ELR (cell line): ENCODE measurements around the gene MYZAP.
"Not testable (repeated sequence)": the region's sequence is repeated elsewhere in the genome, so short reads cannot be mapped to it uniquely, and the experiment has no call there.

ENCODE experiments used
- DNase-seq: peaks from one replicate; pipeline ENCODE4 v3.0.0-alpha.2; 2015; ENCODE audit warnings: low read depth

Gene MYZAP

GRCh38 chr15:57592836-57593420, 1.2 kb downstream of the MYZAP start:
- DNase-seq: no peak

DNA sequence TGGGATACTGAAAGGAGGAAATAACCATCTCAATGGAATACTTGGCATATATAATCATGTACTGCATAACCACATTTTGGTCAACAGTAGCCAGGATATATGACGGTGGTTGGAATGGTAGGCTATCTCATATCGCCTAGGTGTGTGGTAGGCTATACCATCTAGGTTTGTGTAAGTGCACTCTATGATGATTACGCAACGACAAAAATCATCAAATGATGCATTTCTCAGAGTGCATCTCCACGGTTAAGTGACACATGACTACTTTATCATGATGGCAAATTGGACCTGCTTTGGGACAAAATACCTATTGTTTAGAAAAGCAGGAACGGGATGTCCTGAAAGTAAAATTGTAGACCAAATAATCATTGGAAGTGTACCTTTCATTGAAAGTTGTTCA, 2.8 kb downstream of the MYZAP start:
- DNase-seq: no peak

GRCh38 chr15:57595011-57595866, 3.5 kb downstream of the MYZAP start:
- DNase-seq: no peak

- no peak for DNase-seq
Measured at GRCh38 chr15:57596301-57596855, 4.7 kb downstream of the MYZAP start.

GRCh38 chr15:57596978-57597377, 5.3 kb downstream of the MYZAP start:
- no peak for DNase-seq

DNA sequence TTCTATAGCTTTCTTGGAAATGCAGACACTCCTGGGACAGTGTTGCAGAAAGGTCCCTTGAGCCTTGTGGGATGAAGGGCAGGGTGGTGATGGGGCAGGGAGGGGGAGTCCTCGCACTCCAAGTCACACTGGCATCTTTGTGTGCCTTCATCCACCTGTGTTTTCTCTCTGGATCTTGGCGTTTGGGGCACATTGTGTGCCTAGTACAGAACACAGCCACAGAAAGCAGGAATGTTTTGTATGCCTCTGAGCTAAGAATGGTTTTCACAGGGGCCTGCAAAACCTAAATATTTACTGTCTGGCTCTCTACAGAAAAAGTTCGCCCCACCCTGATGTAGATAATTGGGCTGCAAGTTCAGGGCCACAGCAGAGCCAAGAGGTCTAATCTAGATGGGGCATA, 5.7 kb downstream of the MYZAP start:
- DNase-seq: no peak

GRCh38 chr15:57598346-57598745, 6.6 kb downstream of the MYZAP start:
- DNase-seq: no peak

- DNase-seq: no peak
Measured at GRCh38 chr15:57599296-57599810, 7.6 kb downstream of the MYZAP start.

- DNase-seq: no peak
Measured at GRCh38 chr15:57600197-57600596, 8.5 kb downstream of the MYZAP start.

DNA sequence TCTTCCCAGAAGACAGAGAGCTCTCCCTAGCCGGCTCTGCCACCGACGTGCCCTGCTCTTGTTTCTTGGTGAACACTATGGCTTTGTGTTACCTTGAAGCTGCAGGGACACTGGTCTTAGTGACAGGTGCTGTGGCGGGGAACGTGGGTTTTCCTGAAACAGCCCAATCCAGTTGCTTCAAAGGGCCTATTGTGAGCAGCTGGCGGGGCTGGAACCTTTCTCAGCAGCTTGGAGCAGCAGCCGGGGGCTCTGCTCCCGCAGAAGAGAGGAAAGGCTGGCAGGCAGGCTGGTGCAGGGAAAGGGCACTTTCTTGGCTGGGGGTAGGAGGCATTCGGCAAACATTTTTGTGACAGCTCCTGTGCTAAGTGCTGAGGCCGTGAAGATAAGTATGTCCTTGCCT, 12.8 kb downstream of the MYZAP start:
- no peak for DNase-seq

GRCh38 chr15:57605491-57605890, 13.8 kb downstream of the MYZAP start:
- DNase-seq: no peak

DNA sequence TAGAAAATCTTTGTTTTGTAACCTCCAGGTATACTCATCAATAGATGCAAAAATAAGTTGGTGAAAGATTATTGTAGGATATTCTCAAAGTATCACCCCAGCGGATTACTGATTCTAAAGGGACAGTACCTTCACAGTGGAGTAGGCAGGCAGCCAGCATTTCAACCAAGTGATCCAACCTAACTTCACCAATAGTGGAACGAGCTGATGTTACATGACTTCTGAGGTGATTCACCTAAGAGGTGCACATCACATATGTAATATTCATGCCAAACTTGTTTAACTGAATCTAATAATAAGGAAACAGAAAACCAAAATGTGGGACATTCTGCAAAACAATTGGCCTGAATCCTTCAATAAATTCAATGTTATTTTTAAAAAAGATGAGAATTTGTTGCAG, 14.3 kb downstream of the MYZAP start:
- no peak for DNase-seq

DNA sequence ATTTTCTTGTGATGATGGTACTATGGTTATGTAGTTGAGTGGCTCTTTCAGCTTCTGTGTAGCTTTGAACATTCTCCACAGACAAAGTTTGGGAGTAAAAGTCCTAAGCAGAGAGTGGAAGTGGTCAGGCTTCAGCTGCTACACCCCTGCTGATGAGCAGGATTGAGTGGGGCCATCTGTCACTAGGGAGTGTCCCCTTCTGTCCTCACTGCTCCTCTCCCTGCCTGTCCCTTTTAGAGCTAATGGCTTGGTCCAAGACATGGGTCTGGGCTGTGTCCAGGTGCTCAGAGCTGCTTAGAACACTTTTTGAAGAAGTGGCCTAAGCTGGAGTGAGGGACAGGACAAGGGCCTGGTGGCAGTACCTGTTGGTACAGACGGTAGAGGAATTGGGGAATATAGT, 15.1 kb downstream of the MYZAP start:
- DNase-seq: no peak

DNA sequence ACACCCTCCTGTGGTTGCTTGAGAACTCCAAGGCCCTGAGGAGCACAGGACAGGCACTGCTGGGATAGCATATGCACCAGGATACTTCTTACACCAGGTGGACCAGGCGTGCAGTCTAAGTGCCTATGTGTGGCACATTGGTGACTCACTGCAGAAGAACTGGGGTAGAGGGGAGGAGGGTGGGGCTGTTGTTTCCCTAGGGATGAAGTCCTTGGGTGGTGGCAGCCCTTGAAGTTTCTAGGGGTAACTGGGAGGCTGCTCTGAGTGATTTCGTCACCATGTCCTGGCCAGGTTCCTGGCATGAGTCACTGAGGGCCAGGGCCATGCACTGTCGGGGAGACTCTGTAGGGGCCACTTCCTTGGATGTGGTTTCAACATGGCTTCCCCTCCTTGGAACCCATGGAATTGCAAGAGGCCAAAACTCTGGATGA, 15.9 kb downstream of the MYZAP start:
- DNase-seq: peak; percentile 88

DNA sequence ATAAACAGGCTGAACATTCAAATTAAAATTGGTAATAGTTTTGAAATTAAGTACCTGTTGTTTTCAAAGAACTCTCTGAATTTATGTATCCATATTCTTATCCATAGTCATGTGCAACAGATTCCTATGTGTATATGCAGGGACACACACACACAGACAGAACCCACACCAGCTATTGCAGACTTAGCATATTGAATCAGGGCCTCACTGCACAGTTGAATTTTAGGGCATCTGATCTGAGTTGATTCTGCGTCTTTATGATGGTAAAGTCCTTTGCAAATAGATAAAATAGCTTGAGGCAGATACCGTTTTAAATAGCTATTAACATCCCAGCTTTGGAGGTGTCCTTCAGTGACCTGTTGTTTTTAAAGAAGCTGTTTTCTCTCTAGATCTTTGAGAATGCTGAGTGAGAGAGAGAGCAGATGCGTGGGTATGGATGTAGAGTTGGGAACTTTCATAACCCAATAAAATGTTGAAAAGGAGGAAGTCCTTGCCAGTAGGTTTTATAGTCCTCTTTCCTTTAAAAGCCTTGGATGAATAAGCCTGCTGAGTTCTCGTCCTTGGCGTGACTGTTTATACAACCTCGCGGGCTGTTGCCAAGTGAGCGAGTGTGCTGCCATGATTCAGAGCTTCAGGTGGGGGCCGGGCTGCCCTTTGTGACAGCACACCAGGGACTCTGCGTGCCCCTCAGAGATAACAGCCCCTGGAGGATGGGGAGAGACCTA, 18.3 kb downstream of the MYZAP start:
- DNase-seq: peak; percentile 86

GRCh38 chr15:57611123-57611522, 19.4 kb downstream of the MYZAP start:
- DNase-seq: no peak

- peak; percentile 45 for DNase-seq
Measured at GRCh38 chr15:57611938-57612337, 20.2 kb downstream of the MYZAP start.

- no peak for DNase-seq
Measured at GRCh38 chr15:57614241-57614640, 22.5 kb downstream of the MYZAP start.

GRCh38 chr15:57615951-57616496, 24.3 kb downstream of the MYZAP start:
- DNase-seq: not testable (repeated sequence)

DNA sequence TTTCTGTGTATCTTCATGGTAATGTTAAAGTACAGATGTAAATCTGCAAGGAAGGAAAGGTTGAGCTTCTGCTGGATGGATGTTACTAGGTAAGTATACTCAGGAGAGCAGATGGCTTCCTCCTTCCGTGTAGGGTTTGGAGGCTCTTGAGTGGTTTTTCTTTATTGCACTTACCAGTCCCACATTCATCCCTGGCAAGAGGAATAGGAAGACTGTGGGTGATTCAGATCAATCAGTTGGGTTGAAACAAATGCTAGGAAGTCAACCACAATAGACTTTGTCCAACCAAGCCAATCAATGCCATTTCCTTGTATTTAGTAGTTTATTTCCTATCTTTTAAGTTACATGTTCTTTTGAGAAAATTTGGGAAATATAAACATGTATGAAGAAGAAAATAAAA, 26.6 kb downstream of the MYZAP start:
- no peak for DNase-seq

DNA sequence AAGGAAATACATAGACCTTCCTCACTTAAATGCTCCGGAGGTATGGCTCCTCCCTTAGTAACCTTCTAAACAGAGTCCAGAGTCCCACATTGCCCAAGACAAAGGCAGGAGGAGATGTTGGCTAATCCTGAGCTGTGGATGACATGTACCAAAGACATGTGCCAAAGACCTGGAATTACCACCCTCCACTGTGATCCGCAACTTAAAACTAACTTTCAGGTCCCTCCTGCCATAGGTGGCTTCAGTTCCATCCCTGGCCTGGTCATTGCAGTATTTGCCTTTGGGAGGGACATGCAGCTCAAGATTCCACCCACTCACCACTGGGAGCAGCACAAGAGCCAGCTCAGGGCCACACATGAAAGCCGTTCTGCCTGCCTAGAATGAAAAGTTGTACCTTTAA, 28.0 kb downstream of the MYZAP start:
- no peak for DNase-seq

DNA sequence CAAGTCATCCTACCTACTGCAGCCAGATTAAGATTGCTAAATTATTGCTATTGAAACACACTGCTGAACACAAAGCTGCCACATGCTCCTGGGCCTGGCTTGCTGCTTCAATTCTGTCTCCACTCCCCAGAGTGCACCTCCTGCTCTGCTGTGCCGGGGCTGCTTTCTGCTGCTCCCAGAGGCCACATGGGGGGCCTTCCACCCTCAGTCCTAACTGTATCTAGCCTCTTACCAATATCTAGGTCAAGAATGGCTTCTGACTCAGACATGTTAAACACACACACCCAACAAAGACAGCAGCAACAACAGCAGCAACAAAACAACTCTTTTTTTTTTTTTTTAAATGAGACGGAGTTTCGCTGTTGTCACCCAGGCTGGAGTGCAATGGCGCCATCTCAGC, 33.0 kb downstream of the MYZAP start:
- no peak for DNase-seq
